ENCODE results near the gene KIF26A.

Gene KIF26A

GRCh38 chr14:104105071-104105821 lies 33.1 kb upstream of the KIF26A start:
- DNase-seq: no peak
- no peak for TF ChIP-seq POLR2A (IDR thresholded peaks at IDR 0.05; ENCODE audit: low read length)
- no peak for TF ChIP-seq GATA1 (IDR thresholded peaks at IDR 0.05; ENCODE audit: low read depth, low read length)

- no peak for DNase-seq
- TF ChIP-seq POLR2A (IDR thresholded peaks at IDR 0.05; ENCODE audit: low read length) (no peak), GATA1 (IDR thresholded peaks at IDR 0.05; ENCODE audit: low read depth, low read length) (no peak)
Measured at GRCh38 chr14:104105822-104106470, 32.4 kb upstream of the KIF26A start.

GRCh38 chr14:104106471-104106991 lies 31.9 kb upstream of the KIF26A start:
- DNase-seq: no peak
- TF ChIP-seq POLR2A (IDR thresholded peaks at IDR 0.05; ENCODE audit: low read length): no peak
- TF ChIP-seq GATA1 (IDR thresholded peaks at IDR 0.05; ENCODE audit: low read depth, low read length): no peak

GRCh38 chr14:104107101-104107581 lies 31.2 kb upstream of the KIF26A start:
- DNase-seq: no peak
- TF ChIP-seq GATA1 (IDR thresholded peaks at IDR 0.05; ENCODE audit: low read depth, low read length) (no peak), POLR2A (IDR thresholded peaks at IDR 0.05; ENCODE audit: low read length) (no peak)

- TF ChIP-seq POLR2A (IDR thresholded peaks at IDR 0.05; ENCODE audit: low read length) (no peak), GATA1 (IDR thresholded peaks at IDR 0.05; ENCODE audit: low read depth, low read length) (no peak)
- DNase-seq: no peak
Measured at GRCh38 chr14:104107611-104108569, 30.5 kb upstream of the KIF26A start.

- TF ChIP-seq GATA1 (IDR thresholded peaks at IDR 0.05; ENCODE audit: low read depth, low read length) (no peak), POLR2A (IDR thresholded peaks at IDR 0.05; ENCODE audit: low read length) (no peak)
Measured at GRCh38 chr14:104108570-104109541, 29.5 kb upstream of the KIF26A start.

GRCh38 chr14:104109731-104110361 lies 28.5 kb upstream of the KIF26A start:
- TF ChIP-seq POLR2A (IDR thresholded peaks at IDR 0.05; ENCODE audit: low read length) (no peak), GATA1 (IDR thresholded peaks at IDR 0.05; ENCODE audit: low read depth, low read length) (no peak)
- no peak for DNase-seq

More at GRCh38 chr14:104108570-104109541, 29.5 kb upstream of the KIF26A start:
- DNase-seq: no peak

- TF ChIP-seq GATA1 (IDR thresholded peaks at IDR 0.05; ENCODE audit: low read depth, low read length): no peak
- TF ChIP-seq POLR2A (IDR thresholded peaks at IDR 0.05; ENCODE audit: low read length): no peak
- no peak for DNase-seq
Measured at GRCh38 chr14:104110491-104111209, 27.7 kb upstream of the KIF26A start.

- no peak for DNase-seq
- TF ChIP-seq POLR2A (IDR thresholded peaks at IDR 0.05; ENCODE audit: low read length) (no peak), GATA1 (IDR thresholded peaks at IDR 0.05; ENCODE audit: low read depth, low read length) (no peak)
Measured at GRCh38 chr14:104111301-104112112, 26.9 kb upstream of the KIF26A start.

GRCh38 chr14:104112113-104112505 lies 26.3 kb upstream of the KIF26A start:
- DNase-seq: no peak
- no peak for TF ChIP-seq GATA1 (IDR thresholded peaks at IDR 0.05; ENCODE audit: low read depth, low read length)
- TF ChIP-seq POLR2A (IDR thresholded peaks at IDR 0.05; ENCODE audit: low read length): no peak
